Activated CD4-positive, alpha-beta T cell treated with anti-CD3 and anti-CD28 coated beads, Interleukin-2, amount 50 U/mL, for 16 hours (primary cell): ENCODE measurements around the gene FXYD5.
"Not testable (repeated sequence)": the region's sequence is repeated elsewhere in the genome, so short reads cannot be mapped to it uniquely, and the experiment has no call there.

Experiments used
- DNase-seq: peaks from one replicate; pipeline ENCODE4 v3.0.0-alpha.2; 2020

FXYD5 gene

GRCh38 chr19:35120492-35120891, 34.0 kb upstream of the FXYD5 start:
- no peak for DNase-seq

- no peak for DNase-seq
These were observed 33.6 kb upstream of the FXYD5 start for GRCh38 chr19:35120898-35121297.

- DNase-seq = no peak
These were observed 31.6 kb upstream of the FXYD5 start for GRCh38 chr19:35122687-35123551.

- no peak for DNase-seq
These were observed 31.0 kb upstream of the FXYD5 start for GRCh38 chr19:35123573-35123972.

GRCh38 chr19:35124098-35125060, 30.2 kb upstream of the FXYD5 start:
- peak; percentile 88 for DNase-seq

GRCh38 chr19:35125270-35125717, 29.2 kb upstream of the FXYD5 start:
- DNase-seq = no peak

GRCh38 chr19:35125749-35126623, 28.5 kb upstream of the FXYD5 start:
- no peak for DNase-seq

- no peak for DNase-seq
These were observed 27.9 kb upstream of the FXYD5 start for GRCh38 chr19:35126624-35126959.

GRCh38 chr19:35127871-35128270, 26.7 kb upstream of the FXYD5 start:
- no peak for DNase-seq

GRCh38 chr19:35128398-35129057, 26.0 kb upstream of the FXYD5 start:
- no peak for DNase-seq

- DNase-seq = not testable (repeated sequence)
These were observed 24.7 kb upstream of the FXYD5 start for GRCh38 chr19:35129724-35130274.

- DNase-seq = no peak
These were observed 23.5 kb upstream of the FXYD5 start for GRCh38 chr19:35130761-35131720.

- no peak for DNase-seq
These were observed 22.3 kb upstream of the FXYD5 start for GRCh38 chr19:35132254-35132653.

- DNase-seq = no peak
These were observed 20.7 kb upstream of the FXYD5 start for GRCh38 chr19:35133826-35134225.

GRCh38 chr19:35134601-35135242, 19.8 kb upstream of the FXYD5 start, which contains the start of gene LGI4:
TSS of gene LGI4 (minus strand) at chr19:35135059. CDS start at chr19:35134680, 379 bp downstream.
- no peak for DNase-seq

GRCh38 chr19:35135389-35135909, 19.1 kb upstream of the FXYD5 start:
- DNase-seq = peak; percentile 68

- no peak for DNase-seq
These were observed 18.3 kb upstream of the FXYD5 start for GRCh38 chr19:35136231-35136630.

GRCh38 chr19:35136977-35137702, 17.4 kb upstream of the FXYD5 start:
- no peak for DNase-seq
